ENCODE results near the gene DCP1A.

- TF ChIP-seq CTCF (IDR thresholded peaks at IDR 0.05), result no peak
- TF ChIP-seq JUND (IDR thresholded peaks at IDR 0.05), result no peak
- no peak for TF ChIP-seq RFX5 (IDR thresholded peaks at IDR 0.05; ENCODE audit: low read length)
- no peak for TF ChIP-seq POLR2AphosphoS5 (IDR thresholded peaks at IDR 0.05; ENCODE audit: low read depth, low read length)
- TF ChIP-seq, protein P1, sequence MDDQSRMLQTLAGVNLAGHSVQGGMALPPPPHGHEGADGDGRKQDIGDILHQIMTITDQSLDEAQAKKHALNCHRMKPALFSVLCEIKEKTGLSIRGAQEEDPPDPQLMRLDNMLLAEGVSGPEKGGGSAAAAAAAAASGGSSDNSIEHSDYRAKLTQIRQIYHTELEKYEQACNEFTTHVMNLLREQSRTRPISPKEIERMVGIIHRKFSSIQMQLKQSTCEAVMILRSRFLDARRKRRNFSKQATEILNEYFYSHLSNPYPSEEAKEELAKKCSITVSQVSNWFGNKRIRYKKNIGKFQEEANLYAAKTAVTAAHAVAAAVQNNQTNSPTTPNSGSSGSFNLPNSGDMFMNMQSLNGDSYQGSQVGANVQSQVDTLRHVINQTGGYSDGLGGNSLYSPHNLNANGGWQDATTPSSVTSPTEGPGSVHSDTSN (IDR thresholded peaks at IDR 0.05), result no peak
- TF ChIP-seq CHD2 (IDR thresholded peaks at IDR 0.05; ENCODE audit: low read length, partially characterized antibody), result no peak
- TF ChIP-seq GABPA (IDR thresholded peaks at IDR 0.05; ENCODE audit: low read depth), result no peak
- TF ChIP-seq YY1 (IDR thresholded peaks at IDR 0.05; ENCODE audit: low read depth), result no peak
- no peak for TF ChIP-seq REST (IDR thresholded peaks at IDR 0.05; ENCODE audit: low read depth, low read length)
Measured at GRCh38 chr3:53311882-53312281, 35.5 kb downstream of the DCP1A start.

All from SK-N-SH (cell line).